Measurements from ENCODE around the gene MAU2. TPM values are rescaled to one million over a fixed set of nuclear protein-coding genes. Genes with fewer than 3 reads are reported as not detected.

Gene MAU2
- total and polyA plus RNA-seq, 10 of the 15 experiments (the other 5 are each of a cell fraction or from before 2014, with no cell fraction given) = 1.8 to 47.2 (median 22.1) TPM

DNA sequence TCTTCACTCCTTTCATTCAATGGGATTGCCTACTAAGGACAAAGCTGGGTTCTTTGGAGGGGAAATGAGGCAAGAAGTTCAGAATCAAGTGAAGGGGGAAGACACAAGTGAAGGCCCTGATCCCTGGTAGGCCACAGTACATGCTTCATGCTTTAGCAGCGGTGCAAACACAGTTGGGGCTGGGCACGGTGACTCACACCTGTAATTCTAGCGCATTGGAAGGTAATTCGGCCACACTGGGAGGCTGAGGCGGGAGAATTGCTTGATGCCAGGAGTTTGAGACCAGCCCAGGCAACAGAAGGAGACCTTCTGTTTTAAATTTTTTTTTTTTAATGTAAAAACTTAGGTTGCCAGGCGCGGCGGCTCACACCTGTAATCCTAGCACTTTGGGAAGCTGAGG, 61.5 kb downstream of the MAU2 start (continued):
- TF ChIP-seq, protein P1, sequence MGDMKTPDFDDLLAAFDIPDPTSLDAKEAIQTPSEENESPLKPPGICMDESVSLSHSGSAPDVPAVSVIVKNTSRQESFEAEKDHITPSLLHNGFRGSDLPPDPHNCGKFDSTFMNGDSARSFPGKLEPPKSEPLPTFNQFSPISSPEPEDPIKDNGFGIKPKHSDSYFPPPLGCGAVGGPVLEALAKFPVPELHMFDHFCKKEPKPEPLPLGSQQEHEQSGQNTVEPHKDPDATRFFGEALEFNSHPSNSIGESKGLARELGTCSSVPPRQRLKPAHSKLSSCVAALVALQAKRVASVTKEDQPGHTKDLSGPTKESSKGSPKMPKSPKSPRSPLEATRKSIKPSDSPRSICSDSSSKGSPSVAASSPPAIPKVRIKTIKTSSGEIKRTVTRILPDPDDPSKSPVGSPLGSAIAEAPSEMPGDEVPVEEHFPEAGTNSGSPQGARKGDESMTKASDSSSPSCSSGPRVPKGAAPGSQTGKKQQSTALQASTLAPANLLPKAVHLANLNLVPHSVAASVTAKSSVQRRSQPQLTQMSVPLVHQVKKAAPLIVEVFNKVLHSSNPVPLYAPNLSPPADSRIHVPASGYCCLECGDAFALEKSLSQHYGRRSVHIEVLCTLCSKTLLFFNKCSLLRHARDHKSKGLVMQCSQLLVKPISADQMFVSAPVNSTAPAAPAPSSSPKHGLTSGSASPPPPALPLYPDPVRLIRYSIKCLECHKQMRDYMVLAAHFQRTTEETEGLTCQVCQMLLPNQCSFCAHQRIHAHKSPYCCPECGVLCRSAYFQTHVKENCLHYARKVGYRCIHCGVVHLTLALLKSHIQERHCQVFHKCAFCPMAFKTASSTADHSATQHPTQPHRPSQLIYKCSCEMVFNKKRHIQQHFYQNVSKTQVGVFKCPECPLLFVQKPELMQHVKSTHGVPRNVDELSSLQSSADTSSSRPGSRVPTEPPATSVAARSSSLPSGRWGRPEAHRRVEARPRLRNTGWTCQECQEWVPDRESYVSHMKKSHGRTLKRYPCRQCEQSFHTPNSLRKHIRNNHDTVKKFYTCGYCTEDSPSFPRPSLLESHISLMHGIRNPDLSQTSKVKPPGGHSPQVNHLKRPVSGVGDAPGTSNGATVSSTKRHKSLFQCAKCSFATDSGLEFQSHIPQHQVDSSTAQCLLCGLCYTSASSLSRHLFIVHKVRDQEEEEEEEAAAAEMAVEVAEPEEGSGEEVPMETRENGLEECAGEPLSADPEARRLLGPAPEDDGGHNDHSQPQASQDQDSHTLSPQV (IDR thresholded peaks at IDR 0.05) = no peak
- TF ChIP-seq SUPT20H (IDR thresholded peaks at IDR 0.05; ENCODE audit: borderline replicate concordance, control insufficient read depth, low read depth, low read length) = no peak
- no peak for TF ChIP-seq SIN3A (IDR thresholded peaks at IDR 0.05; ENCODE audit: low read depth, low read length)
- no peak for TF ChIP-seq TAF1 (IDR thresholded peaks at IDR 0.05; ENCODE audit: borderline replicate concordance, low read depth, low read length)
- no peak for TF ChIP-seq EP300 (IDR thresholded peaks at IDR 0.05; ENCODE audit: borderline replicate concordance in 1 of 2, control insufficient read depth in 1 of 2, low read depth in 2 of 2, low read length in 2 of 2)
- TF ChIP-seq, protein P2, sequence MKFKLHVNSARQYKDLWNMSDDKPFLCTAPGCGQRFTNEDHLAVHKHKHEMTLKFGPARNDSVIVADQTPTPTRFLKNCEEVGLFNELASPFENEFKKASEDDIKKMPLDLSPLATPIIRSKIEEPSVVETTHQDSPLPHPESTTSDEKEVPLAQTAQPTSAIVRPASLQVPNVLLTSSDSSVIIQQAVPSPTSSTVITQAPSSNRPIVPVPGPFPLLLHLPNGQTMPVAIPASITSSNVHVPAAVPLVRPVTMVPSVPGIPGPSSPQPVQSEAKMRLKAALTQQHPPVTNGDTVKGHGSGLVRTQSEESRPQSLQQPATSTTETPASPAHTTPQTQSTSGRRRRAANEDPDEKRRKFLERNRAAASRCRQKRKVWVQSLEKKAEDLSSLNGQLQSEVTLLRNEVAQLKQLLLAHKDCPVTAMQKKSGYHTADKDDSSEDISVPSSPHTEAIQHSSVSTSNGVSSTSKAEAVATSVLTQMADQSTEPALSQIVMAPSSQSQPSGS (IDR thresholded peaks at IDR 0.05; ENCODE audit: low read length) = no peak
- no peak for TF ChIP-seq WRNIP1 (IDR thresholded peaks at IDR 0.05; ENCODE audit: borderline replicate concordance, low read depth, low read length)
- TF ChIP-seq MTA2 (IDR thresholded peaks at IDR 0.05; ENCODE audit: low read depth) = no peak
- TF ChIP-seq, protein P3, sequence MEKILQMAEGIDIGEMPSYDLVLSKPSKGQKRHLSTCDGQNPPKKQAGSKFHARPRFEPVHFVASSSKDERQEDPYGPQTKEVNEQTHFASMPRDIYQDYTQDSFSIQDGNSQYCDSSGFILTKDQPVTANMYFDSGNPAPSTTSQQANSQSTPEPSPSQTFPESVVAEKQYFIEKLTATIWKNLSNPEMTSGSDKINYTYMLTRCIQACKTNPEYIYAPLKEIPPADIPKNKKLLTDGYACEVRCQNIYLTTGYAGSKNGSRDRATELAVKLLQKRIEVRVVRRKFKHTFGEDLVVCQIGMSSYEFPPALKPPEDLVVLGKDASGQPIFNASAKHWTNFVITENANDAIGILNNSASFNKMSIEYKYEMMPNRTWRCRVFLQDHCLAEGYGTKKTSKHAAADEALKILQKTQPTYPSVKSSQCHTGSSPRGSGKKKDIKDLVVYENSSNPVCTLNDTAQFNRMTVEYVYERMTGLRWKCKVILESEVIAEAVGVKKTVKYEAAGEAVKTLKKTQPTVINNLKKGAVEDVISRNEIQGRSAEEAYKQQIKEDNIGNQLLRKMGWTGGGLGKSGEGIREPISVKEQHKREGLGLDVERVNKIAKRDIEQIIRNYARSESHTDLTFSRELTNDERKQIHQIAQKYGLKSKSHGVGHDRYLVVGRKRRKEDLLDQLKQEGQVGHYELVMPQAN (conservative IDR thresholded peaks at IDR 0.05) = no peak
- no peak for TF ChIP-seq KAT2A (conservative IDR thresholded peaks at IDR 0.05; ENCODE audit: control insufficient read depth, low read depth, low read length)
